Astrocyte (in vitro differentiated cells and primary cell): ENCODE measurements around the gene DOCK10.

Source experiments
- EZH2 ChIP-seq: IDR thresholded peaks from 2 replicates; pipeline ENCODE4 v1.6.1; 2012; ENCODE audit warnings: mild to moderate bottlenecking, low read length, inconsistent platforms; ENCODE audit not compliant: insufficient read depth
- TF ChIP-seq, protein P1 (sequence below): IDR thresholded peaks from 2 replicates; pipeline ENCODE4 v1.5.1; 2011; ENCODE audit warnings: low read depth, mild to moderate bottlenecking, inconsistent platforms, low read length, moderate library complexity; ENCODE audit not compliant: insufficient read depth

- no peak for TF ChIP-seq EZH2
- TF ChIP-seq, protein P1, sequence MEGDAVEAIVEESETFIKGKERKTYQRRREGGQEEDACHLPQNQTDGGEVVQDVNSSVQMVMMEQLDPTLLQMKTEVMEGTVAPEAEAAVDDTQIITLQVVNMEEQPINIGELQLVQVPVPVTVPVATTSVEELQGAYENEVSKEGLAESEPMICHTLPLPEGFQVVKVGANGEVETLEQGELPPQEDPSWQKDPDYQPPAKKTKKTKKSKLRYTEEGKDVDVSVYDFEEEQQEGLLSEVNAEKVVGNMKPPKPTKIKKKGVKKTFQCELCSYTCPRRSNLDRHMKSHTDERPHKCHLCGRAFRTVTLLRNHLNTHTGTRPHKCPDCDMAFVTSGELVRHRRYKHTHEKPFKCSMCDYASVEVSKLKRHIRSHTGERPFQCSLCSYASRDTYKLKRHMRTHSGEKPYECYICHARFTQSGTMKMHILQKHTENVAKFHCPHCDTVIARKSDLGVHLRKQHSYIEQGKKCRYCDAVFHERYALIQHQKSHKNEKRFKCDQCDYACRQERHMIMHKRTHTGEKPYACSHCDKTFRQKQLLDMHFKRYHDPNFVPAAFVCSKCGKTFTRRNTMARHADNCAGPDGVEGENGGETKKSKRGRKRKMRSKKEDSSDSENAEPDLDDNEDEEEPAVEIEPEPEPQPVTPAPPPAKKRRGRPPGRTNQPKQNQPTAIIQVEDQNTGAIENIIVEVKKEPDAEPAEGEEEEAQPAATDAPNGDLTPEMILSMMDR: no peak
Measured at GRCh38 chr2:224883172-224883516, 159.1 kb downstream of the DOCK10 start.
